ENCODE results near the gene SLC6A13. TPM values are rescaled to one million over a fixed set of nuclear protein-coding genes. Genes with fewer than 3 reads are reported as not detected.

The SLC6A13 gene
- total RNA-seq, 1 experiment from 2014 or later = 0.37 TPM

GRCh38 chr12:254912-255311 is 7.7 kb downstream of the SLC6A13 start:
- peaks cover 9% of the 10 kb centered on the region for H3K4me1 Mint-ChIP-seq
- DNase-seq (ENCODE audit: low spot score) = no peak
- H3K27ac Mint-ChIP-seq = no peak overlapping the region
- no peaks in the 10 kb centered on the region for H3K9me3 Mint-ChIP-seq
- H3K36me3 Mint-ChIP-seq = no peaks in the 10 kb centered on the region
- TF ChIP-seq, protein P1, sequence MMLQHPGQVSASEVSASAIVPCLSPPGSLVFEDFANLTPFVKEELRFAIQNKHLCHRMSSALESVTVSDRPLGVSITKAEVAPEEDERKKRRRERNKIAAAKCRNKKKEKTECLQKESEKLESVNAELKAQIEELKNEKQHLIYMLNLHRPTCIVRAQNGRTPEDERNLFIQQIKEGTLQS (CRISPR knock-in tag; conservative IDR thresholded peaks at IDR 0.05) = no peak
- no peak for ATAC-seq
- H3K27me3 Mint-ChIP-seq (ENCODE audit: low read depth) = no peaks in the 10 kb centered on the region; the same call in 1 of the 2 replicates
- POLR2A ChIA-PET = no interaction called here
- H3K4me3 Mint-ChIP-seq = no peak overlapping the region
- CTCF ChIA-PET = no interaction called here

GRCh38 chr12:254039-254438 is 8.6 kb downstream of the SLC6A13 start:
- Mint-ChIP-seq H3K9me3 (peaks cover under 1% of the 10 kb centered on the region; the same call in 1 of the 2 replicates), H3K27me3 (ENCODE audit: low read depth) (peaks cover under 1% of the 10 kb centered on the region; the same call in 1 of the 2 replicates), H3K27ac (no peak overlapping the region), H3K36me3 (no peaks in the 10 kb centered on the region), H3K4me3 (no peak overlapping the region), H3K4me1 (peaks cover 9% of the 10 kb centered on the region)
- ChIA-PET POLR2A (no interaction called here), CTCF (interaction anchor here (1.0 kb wide), 2 partner anchors 34 to 55 kb away, joined by 3 to 7 read pairs; no protein-coding TSS in a partner anchor)
- TF ChIP-seq TEAD4 (CRISPR knock-in tag; IDR thresholded peaks at IDR 0.05) = no peak
- TF ChIP-seq, protein P2, sequence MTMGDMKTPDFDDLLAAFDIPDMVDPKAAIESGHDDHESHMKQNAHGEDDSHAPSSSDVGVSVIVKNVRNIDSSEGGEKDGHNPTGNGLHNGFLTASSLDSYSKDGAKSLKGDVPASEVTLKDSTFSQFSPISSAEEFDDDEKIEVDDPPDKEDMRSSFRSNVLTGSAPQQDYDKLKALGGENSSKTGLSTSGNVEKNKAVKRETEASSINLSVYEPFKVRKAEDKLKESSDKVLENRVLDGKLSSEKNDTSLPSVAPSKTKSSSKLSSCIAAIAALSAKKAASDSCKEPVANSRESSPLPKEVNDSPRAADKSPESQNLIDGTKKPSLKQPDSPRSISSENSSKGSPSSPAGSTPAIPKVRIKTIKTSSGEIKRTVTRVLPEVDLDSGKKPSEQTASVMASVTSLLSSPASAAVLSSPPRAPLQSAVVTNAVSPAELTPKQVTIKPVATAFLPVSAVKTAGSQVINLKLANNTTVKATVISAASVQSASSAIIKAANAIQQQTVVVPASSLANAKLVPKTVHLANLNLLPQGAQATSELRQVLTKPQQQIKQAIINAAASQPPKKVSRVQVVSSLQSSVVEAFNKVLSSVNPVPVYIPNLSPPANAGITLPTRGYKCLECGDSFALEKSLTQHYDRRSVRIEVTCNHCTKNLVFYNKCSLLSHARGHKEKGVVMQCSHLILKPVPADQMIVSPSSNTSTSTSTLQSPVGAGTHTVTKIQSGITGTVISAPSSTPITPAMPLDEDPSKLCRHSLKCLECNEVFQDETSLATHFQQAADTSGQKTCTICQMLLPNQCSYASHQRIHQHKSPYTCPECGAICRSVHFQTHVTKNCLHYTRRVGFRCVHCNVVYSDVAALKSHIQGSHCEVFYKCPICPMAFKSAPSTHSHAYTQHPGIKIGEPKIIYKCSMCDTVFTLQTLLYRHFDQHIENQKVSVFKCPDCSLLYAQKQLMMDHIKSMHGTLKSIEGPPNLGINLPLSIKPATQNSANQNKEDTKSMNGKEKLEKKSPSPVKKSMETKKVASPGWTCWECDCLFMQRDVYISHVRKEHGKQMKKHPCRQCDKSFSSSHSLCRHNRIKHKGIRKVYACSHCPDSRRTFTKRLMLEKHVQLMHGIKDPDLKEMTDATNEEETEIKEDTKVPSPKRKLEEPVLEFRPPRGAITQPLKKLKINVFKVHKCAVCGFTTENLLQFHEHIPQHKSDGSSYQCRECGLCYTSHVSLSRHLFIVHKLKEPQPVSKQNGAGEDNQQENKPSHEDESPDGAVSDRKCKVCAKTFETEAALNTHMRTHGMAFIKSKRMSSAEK (CRISPR knock-in tag; IDR thresholded peaks at IDR 0.05; ENCODE audit: borderline replicate concordance) = no peak
- no peak for TF ChIP-seq PRRX2 (CRISPR knock-in tag; IDR thresholded peaks at IDR 0.05)
- TF ChIP-seq MAX (CRISPR knock-in tag; IDR thresholded peaks at IDR 0.05) = no peak
- no peak for TF ChIP-seq RELA (CRISPR knock-in tag; IDR thresholded peaks at IDR 0.05; ENCODE audit: borderline replicate concordance)
- TF ChIP-seq TEAD1 (CRISPR knock-in tag; IDR thresholded peaks at IDR 0.05) = no peak
- TF ChIP-seq, protein P3, sequence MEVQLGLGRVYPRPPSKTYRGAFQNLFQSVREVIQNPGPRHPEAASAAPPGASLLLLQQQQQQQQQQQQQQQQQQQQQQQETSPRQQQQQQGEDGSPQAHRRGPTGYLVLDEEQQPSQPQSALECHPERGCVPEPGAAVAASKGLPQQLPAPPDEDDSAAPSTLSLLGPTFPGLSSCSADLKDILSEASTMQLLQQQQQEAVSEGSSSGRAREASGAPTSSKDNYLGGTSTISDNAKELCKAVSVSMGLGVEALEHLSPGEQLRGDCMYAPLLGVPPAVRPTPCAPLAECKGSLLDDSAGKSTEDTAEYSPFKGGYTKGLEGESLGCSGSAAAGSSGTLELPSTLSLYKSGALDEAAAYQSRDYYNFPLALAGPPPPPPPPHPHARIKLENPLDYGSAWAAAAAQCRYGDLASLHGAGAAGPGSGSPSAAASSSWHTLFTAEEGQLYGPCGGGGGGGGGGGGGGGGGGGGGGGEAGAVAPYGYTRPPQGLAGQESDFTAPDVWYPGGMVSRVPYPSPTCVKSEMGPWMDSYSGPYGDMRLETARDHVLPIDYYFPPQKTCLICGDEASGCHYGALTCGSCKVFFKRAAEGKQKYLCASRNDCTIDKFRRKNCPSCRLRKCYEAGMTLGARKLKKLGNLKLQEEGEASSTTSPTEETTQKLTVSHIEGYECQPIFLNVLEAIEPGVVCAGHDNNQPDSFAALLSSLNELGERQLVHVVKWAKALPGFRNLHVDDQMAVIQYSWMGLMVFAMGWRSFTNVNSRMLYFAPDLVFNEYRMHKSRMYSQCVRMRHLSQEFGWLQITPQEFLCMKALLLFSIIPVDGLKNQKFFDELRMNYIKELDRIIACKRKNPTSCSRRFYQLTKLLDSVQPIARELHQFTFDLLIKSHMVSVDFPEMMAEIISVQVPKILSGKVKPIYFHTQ (CRISPR knock-in tag; IDR thresholded peaks at IDR 0.05) = no peak
- TF ChIP-seq ZNF263 (CRISPR knock-in tag; IDR thresholded peaks at IDR 0.05; ENCODE audit: low read depth) = no peak
- TF ChIP-seq, protein P4, sequence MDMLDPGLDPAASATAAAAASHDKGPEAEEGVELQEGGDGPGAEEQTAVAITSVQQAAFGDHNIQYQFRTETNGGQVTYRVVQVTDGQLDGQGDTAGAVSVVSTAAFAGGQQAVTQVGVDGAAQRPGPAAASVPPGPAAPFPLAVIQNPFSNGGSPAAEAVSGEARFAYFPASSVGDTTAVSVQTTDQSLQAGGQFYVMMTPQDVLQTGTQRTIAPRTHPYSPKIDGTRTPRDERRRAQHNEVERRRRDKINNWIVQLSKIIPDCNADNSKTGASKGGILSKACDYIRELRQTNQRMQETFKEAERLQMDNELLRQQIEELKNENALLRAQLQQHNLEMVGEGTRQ (CRISPR knock-in tag; IDR thresholded peaks at IDR 0.05) = no peak
- no peak for TF ChIP-seq ESRRA (CRISPR knock-in tag; IDR thresholded peaks at IDR 0.05; ENCODE audit: borderline replicate concordance)
- TF ChIP-seq ZNF138 (CRISPR knock-in tag; conservative IDR thresholded peaks at IDR 0.05) = no peak
- no peak for TF ChIP-seq MLX (CRISPR knock-in tag; IDR thresholded peaks at IDR 0.05)
- TF ChIP-seq, protein P1 (CRISPR knock-in tag; conservative IDR thresholded peaks at IDR 0.05) = no peak
- no peak for TF ChIP-seq SMAD4 (CRISPR knock-in tag; IDR thresholded peaks at IDR 0.05)
- TF ChIP-seq, protein P5, sequence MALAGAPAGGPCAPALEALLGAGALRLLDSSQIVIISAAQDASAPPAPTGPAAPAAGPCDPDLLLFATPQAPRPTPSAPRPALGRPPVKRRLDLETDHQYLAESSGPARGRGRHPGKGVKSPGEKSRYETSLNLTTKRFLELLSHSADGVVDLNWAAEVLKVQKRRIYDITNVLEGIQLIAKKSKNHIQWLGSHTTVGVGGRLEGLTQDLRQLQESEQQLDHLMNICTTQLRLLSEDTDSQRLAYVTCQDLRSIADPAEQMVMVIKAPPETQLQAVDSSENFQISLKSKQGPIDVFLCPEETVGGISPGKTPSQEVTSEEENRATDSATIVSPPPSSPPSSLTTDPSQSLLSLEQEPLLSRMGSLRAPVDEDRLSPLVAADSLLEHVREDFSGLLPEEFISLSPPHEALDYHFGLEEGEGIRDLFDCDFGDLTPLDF (CRISPR knock-in tag; IDR thresholded peaks at IDR 0.05) = no peak
- no peak for TF ChIP-seq ZNF423 (CRISPR knock-in tag; IDR thresholded peaks at IDR 0.05)
- DNase-seq (ENCODE audit: low spot score) (no peak), ATAC-seq (peak; percentile 89)

Measured in WTC11 (cell line).